Activated CD4-positive, alpha-beta T cell treated with anti-CD3 and anti-CD28 coated beads, Interleukin-2, amount 10 ng/mL, durations not matched to agents 7 days and 5 days (primary cell): ENCODE data around the gene ODAD3. TPM values are rescaled to one million over a fixed set of nuclear protein-coding genes. Genes with fewer than 3 reads are reported as not detected.

Source experiments
- CTCF ChIA-PET: fragments of 350-600 bp; sonication (Branson Sonifier 250); formaldehyde crosslinking; loops from one replicate; lab custom pipeline; 2021; ENCODE audit warnings: antibody characterized with exemption; lab: Charles Lee
- POLR2A ChIA-PET: fragments of 350-600 bp; sonication (Branson Sonifier 250); formaldehyde crosslinking; loops from one replicate; lab custom pipeline; 2021; ENCODE audit warnings: antibody characterized with exemption; lab: Charles Lee
- DNase-seq: peaks from one replicate; pipeline ENCODE4 v3.0.0-alpha.2; 2020
- H3K27ac Mint-ChIP-seq: one replicate; pipeline ENCODE4 v1.8.0; 2021; ENCODE audit warnings: mild to moderate bottlenecking, moderate library complexity, mixed read lengths
- H3K27me3 Mint-ChIP-seq: one replicate; pipeline ENCODE4 v1.8.0; 2021; ENCODE audit warnings: mixed read lengths
- H3K36me3 Mint-ChIP-seq: one replicate; pipeline ENCODE4 v1.8.0; 2021; ENCODE audit warnings: low read depth, mixed read lengths
- H3K4me1 Mint-ChIP-seq: one replicate; pipeline ENCODE4 v1.8.0; 2021; ENCODE audit warnings: mixed read lengths
- H3K4me3 Mint-ChIP-seq: one replicate; pipeline ENCODE4 v1.8.0; 2021; ENCODE audit warnings: mild to moderate bottlenecking, moderate library complexity, mixed read lengths
- H3K9me3 Mint-ChIP-seq: one replicate; pipeline ENCODE4 v1.8.0; 2021; ENCODE audit warnings: mixed read lengths
- total RNA-seq, 2 experiments: library from RNA; stranded (reverse); gene quantifications; one replicate each; pipeline ENCODE4 v1.2.3, GENCODE V29; 2021

Gene ODAD3
- total RNA-seq, 2 experiments from 2014 or later, result not detected

GRCh38 chr19:11405846-11406643 lies 28.9 kb downstream of the ODAD3 start:
- CTCF ChIA-PET, result interaction anchor here (0.6 to 1.9 kb wide), 5 partner anchors 22 to 76 kb away, joined by 3 to 8 read pairs (median 3); partner anchors contain the start of genes EPOR and ODAD3
- H3K36me3 Mint-ChIP-seq, result no peaks in the 10 kb centered on the region
- DNase-seq, result peak; percentile 30
- no peaks in the 10 kb centered on the region for H3K4me1 Mint-ChIP-seq
- H3K27me3 Mint-ChIP-seq, result peaks cover 2% of the 10 kb centered on the region
- POLR2A ChIA-PET, result no interaction called here
- no peaks in the 10 kb centered on the region for H3K9me3 Mint-ChIP-seq
- no peak overlapping the region for H3K27ac Mint-ChIP-seq
- H3K4me3 Mint-ChIP-seq, result no peak overlapping the region

GRCh38 chr19:11404588-11405222 lies 30.2 kb downstream of the ODAD3 start:
- H3K27ac Mint-ChIP-seq, result no peak overlapping the region
- no peaks in the 10 kb centered on the region for H3K4me1 Mint-ChIP-seq
- ChIA-PET POLR2A (no interaction called here), CTCF (no interaction called here)
- H3K4me3 Mint-ChIP-seq, result no peak overlapping the region
- H3K36me3 Mint-ChIP-seq, result no peaks in the 10 kb centered on the region
- H3K9me3 Mint-ChIP-seq, result no peaks in the 10 kb centered on the region
- peaks cover 2% of the 10 kb centered on the region for H3K27me3 Mint-ChIP-seq
- no peak for DNase-seq

- DNase-seq, result no peak
- Mint-ChIP-seq H3K9me3 (no peaks in the 10 kb centered on the region), H3K27ac (no peak overlapping the region), H3K36me3 (no peaks in the 10 kb centered on the region), H3K27me3 (no peaks in the 10 kb centered on the region), H3K4me3 (no peak overlapping the region), H3K4me1 (no peaks in the 10 kb centered on the region)
- CTCF ChIA-PET, result interaction anchor here (0.5 to 2.6 kb wide), 3 partner anchors 16 to 30 kb away, joined by 3 to 7 read pairs (median 4); no protein-coding TSS in a partner anchor
- POLR2A ChIA-PET, result no interaction called here
These were observed 32.9 kb downstream of the ODAD3 start for GRCh38 chr19:11401808-11402543.

GRCh38 chr19:11400798-11401197 lies 34.1 kb downstream of the ODAD3 start:
- no peaks in the 10 kb centered on the region for H3K27me3 Mint-ChIP-seq

GRCh38 chr19:11399667-11400066 lies 35.3 kb downstream of the ODAD3 start:
- POLR2A ChIA-PET, result no interaction called here
- peak overlapping the region; percentile 9 for H3K27ac Mint-ChIP-seq
- peaks cover 5% of the 10 kb centered on the region for H3K27me3 Mint-ChIP-seq
- CTCF ChIA-PET, result interaction anchor here (1.2 to 1.7 kb wide), 2 partner anchors 9 to 18 kb away, joined by 5 to 9 read pairs; no protein-coding TSS in a partner anchor
- H3K36me3 Mint-ChIP-seq, result no peaks in the 10 kb centered on the region
- H3K4me3 Mint-ChIP-seq, result no peak overlapping the region
- no peaks in the 10 kb centered on the region for H3K9me3 Mint-ChIP-seq
- no peak for DNase-seq
- no peaks in the 10 kb centered on the region for H3K4me1 Mint-ChIP-seq

More at GRCh38 chr19:11400798-11401197, 34.1 kb downstream of the ODAD3 start:
- no peaks in the 10 kb centered on the region for H3K4me1 Mint-ChIP-seq
- H3K9me3 Mint-ChIP-seq, result no peaks in the 10 kb centered on the region
- no peak overlapping the region for H3K27ac Mint-ChIP-seq
- POLR2A ChIA-PET, result interaction anchor here (0.6 kb wide), 1 partner anchor 19 kb away, joined by 3 read pairs; no protein-coding TSS in a partner anchor
- CTCF ChIA-PET, result interaction anchor here (0.6 to 2.6 kb wide), 2 partner anchors 20 to 122 kb away, joined by 3 to 7 read pairs; no protein-coding TSS in a partner anchor
- H3K36me3 Mint-ChIP-seq, result no peaks in the 10 kb centered on the region
- no peak overlapping the region for H3K4me3 Mint-ChIP-seq
- no peak for DNase-seq

GRCh38 chr19:11397089-11397610 lies 37.8 kb downstream of the ODAD3 start:
- peaks cover 5% of the 10 kb centered on the region for H3K27me3 Mint-ChIP-seq
- H3K4me1 Mint-ChIP-seq, result peaks cover 6% of the 10 kb centered on the region
- H3K4me3 Mint-ChIP-seq, result no peak overlapping the region
- ChIA-PET POLR2A (no interaction called here), CTCF (interaction anchor here (1.3 kb wide), 1 partner anchor 9 kb away, joined by 3 read pairs; no protein-coding TSS in a partner anchor)
- DNase-seq, result no peak
- no peaks in the 10 kb centered on the region for H3K9me3 Mint-ChIP-seq
- no peaks in the 10 kb centered on the region for H3K36me3 Mint-ChIP-seq
- H3K27ac Mint-ChIP-seq, result no peak overlapping the region

- Mint-ChIP-seq H3K4me1 (peaks cover 13% of the 10 kb centered on the region), H3K36me3 (no peaks in the 10 kb centered on the region), H3K9me3 (no peaks in the 10 kb centered on the region), H3K27ac (no peak overlapping the region), H3K4me3 (no peak overlapping the region), H3K27me3 (peaks cover 7% of the 10 kb centered on the region)
- DNase-seq, result no peak
- CTCF ChIA-PET, result interaction anchor here (0.6 to 2.4 kb wide), 6 partner anchors 8 to 92 kb away, joined by 3 to 7 read pairs (median 4); no protein-coding TSS in a partner anchor
- POLR2A ChIA-PET, result no interaction called here
These were observed 43.8 kb downstream of the ODAD3 start for GRCh38 chr19:11390933-11391680.

GRCh38 chr19:11390359-11390758 lies 44.6 kb downstream of the ODAD3 start:
- H3K36me3 Mint-ChIP-seq, result no peaks in the 10 kb centered on the region
- ChIA-PET POLR2A (interaction anchor here (0.6 kb wide), 1 partner anchor 15 kb away, joined by 3 read pairs; no protein-coding TSS in a partner anchor), CTCF (interaction anchor here (0.9 to 2.4 kb wide), 5 partner anchors 9 to 92 kb away, joined by 3 to 7 read pairs (median 4); no protein-coding TSS in a partner anchor)
- H3K4me3 Mint-ChIP-seq, result no peak overlapping the region
- no peaks in the 10 kb centered on the region for H3K9me3 Mint-ChIP-seq
- H3K27me3 Mint-ChIP-seq, result peaks cover 6% of the 10 kb centered on the region
- peaks cover 13% of the 10 kb centered on the region for H3K4me1 Mint-ChIP-seq
- no peak for DNase-seq
- H3K27ac Mint-ChIP-seq, result no peak overlapping the region

GRCh38 chr19:11387162-11388034 lies 47.5 kb downstream of the ODAD3 start:
- DNase-seq, result no peak
- Mint-ChIP-seq H3K4me3 (no peak overlapping the region), H3K36me3 (no peaks in the 10 kb centered on the region), H3K4me1 (peaks cover 13% of the 10 kb centered on the region), H3K27me3 (peaks cover 20% of the 10 kb centered on the region), H3K27ac (no peak overlapping the region), H3K9me3 (no peaks in the 10 kb centered on the region)
- ChIA-PET POLR2A (no interaction called here), CTCF (interaction anchor here (0.8 to 1.3 kb wide), 2 partner anchors 10 to 20 kb away, joined by 3 read pairs; no protein-coding TSS in a partner anchor)

DNA sequence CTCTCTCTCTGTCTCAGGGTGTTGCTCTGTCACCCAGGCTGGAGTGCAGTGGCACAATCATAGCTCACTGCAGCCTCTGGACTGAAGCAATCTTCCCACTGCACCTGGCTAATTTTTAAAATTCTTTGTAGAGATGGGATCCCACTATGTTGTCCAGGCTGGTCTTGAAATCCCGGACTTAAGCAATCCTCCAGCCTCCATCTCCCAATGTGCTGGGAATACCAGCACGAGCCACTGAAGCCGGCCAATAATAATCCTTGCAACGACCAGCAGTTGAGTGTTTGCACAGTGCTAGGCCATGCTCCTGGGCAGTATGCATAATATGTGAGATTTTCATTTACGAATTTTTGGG lies 50.2 kb downstream of the ODAD3 start:
- peaks cover 32% of the 10 kb centered on the region for H3K4me1 Mint-ChIP-seq
- ChIA-PET CTCF (interaction anchor here (0.9 kb wide), 1 partner anchor 36 kb away, joined by 3 read pairs; no protein-coding TSS in a partner anchor), POLR2A (no interaction called here)

DNA sequence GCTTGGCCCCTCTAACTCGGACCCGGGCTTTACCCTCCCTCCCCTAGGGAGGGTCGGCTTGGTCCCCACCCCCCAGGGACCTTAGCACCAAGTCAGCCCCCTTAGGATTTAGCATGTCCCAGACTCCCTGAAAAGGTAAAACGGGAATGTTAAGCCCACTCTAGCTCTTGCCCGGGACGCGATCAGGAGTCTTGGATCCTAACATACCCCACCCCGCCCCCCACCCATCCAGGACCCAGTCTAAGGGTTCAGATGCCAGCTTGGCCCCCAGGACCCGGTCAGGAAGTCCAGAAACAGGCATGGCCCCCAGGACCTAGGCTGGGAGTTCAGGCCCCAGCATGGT lies 51.2 kb downstream of the ODAD3 start:
- CTCF ChIA-PET, result interaction anchor here (0.7 to 2.0 kb wide), 13 partner anchors 9 to 99 kb away, joined by 3 to 12 read pairs (median 4); partner anchors contain the start of genes ODAD3, PRKCSH and SWSAP1
- no peaks in the 10 kb centered on the region for H3K9me3 Mint-ChIP-seq

More for the DNA sequence above, 50.2 kb downstream of the ODAD3 start:
- no peak for DNase-seq
- Mint-ChIP-seq H3K4me3 (no peak overlapping the region), H3K27me3 (peaks cover 24% of the 10 kb centered on the region), H3K36me3 (peaks cover 4% of the 10 kb centered on the region), H3K27ac (no peak overlapping the region), H3K9me3 (no peaks in the 10 kb centered on the region)

More for the DNA sequence above, 51.2 kb downstream of the ODAD3 start:
- no peak for DNase-seq
- Mint-ChIP-seq H3K4me3 (no peak overlapping the region), H3K27me3 (peaks cover 24% of the 10 kb centered on the region), H3K36me3 (peaks cover 4% of the 10 kb centered on the region), H3K4me1 (peaks cover 35% of the 10 kb centered on the region), H3K27ac (no peak overlapping the region)
- POLR2A ChIA-PET, result interaction anchor here (0.6 kb wide), 1 partner anchor 108 kb away, joined by 3 read pairs; no protein-coding TSS in a partner anchor
